Measurements from ENCODE around the gene ZNF773. TPM values are rescaled to one million over a fixed set of nuclear protein-coding genes. Genes with fewer than 3 reads are reported as not detected.
A peak's percentile ranks its signal among the peaks of the same experiment; 100 is the strongest.

The ZNF773 gene
- total and polyA plus RNA-seq, 12 donors, result 2.4 to 6.4 (median 4.5) TPM

DNA sequence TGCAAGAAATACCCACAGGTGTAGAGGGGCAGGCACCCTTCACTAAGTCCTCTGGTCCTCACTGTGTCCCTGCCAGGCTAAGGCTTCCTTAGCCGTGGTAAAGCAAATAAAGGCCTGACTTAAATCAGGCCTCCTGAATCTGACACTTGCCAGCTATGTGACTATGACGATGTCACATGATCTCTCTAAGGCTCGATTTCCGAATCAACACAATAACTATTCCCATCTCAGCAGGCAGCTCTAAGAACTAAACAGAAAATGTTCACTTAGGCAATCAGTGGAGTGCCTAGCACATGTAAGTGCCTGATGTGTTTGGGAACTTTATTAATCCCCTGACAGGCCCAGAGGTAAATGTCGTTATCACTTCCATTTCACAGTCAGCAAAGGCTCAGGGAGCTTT lies 57.9 kb downstream of the ZNF773 start:
- TF ChIP-seq, protein P1, sequence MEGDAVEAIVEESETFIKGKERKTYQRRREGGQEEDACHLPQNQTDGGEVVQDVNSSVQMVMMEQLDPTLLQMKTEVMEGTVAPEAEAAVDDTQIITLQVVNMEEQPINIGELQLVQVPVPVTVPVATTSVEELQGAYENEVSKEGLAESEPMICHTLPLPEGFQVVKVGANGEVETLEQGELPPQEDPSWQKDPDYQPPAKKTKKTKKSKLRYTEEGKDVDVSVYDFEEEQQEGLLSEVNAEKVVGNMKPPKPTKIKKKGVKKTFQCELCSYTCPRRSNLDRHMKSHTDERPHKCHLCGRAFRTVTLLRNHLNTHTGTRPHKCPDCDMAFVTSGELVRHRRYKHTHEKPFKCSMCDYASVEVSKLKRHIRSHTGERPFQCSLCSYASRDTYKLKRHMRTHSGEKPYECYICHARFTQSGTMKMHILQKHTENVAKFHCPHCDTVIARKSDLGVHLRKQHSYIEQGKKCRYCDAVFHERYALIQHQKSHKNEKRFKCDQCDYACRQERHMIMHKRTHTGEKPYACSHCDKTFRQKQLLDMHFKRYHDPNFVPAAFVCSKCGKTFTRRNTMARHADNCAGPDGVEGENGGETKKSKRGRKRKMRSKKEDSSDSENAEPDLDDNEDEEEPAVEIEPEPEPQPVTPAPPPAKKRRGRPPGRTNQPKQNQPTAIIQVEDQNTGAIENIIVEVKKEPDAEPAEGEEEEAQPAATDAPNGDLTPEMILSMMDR (IDR thresholded peaks at IDR 0.05), result no peak
- no peak for DNase-seq
- no peaks in the 10 kb centered on the region for H3K27me3 ChIP-seq
- H3K9me3 ChIP-seq, result peaks cover 0 to 63% (median 1%) of the 10 kb centered on the region in 11 donors
- H3K4me1 ChIP-seq, result peaks cover 3 to 31% (median 21%) of the 10 kb centered on the region in 9 donors
- intact Hi-C loops (cut with DNase I), result no loop called here
- 53 to 56% methylated on average over 5 of the region's 5 CpGs for WGBS, 2 donors
- no peak for ATAC-seq
- peak overlapping the region in 3 of 10 donors; percentile 18 to 88 (median 30) for H3K27ac ChIP-seq
- peaks cover 0 to 43% (median 38%) of the 10 kb centered on the region in 9 donors for H3K36me3 ChIP-seq
- H3K4me3 ChIP-seq, result peak overlapping the region in 1 of 10 donors; percentile 100

Other genes with a start within 250 kb of the ZNF773 start
- 10 to 100 TPM; 22.9 to 50.3 (median 41.1) TPM for gene ZNF460, start 219.5 kb upstream of the ZNF773 start, total RNA-seq
- 1 to 10 TPM in 1 of 2 donors, under 1 TPM in 1; 0.42 to 4.7 TPM for gene ZNF460, start 219.5 kb upstream of the ZNF773 start, polyA plus RNA-seq
- 1 to 10 TPM; 5.5 to 9.2 (median 7.0) TPM for gene ZNF543, start 179.5 kb upstream of the ZNF773 start, total RNA-seq
- gene ZNF543, start 179.5 kb upstream of the ZNF773 start, polyA plus RNA-seq, result 1 to 10 TPM in 1 of 2 donors, under 1 TPM in 1; 0.86 to 2.1 TPM
- gene ZNF304, start 148.7 kb upstream of the ZNF773 start, total RNA-seq, result 10 to 100 TPM in 8 of 10 donors, 1 to 10 TPM in 2; 8.0 to 15.7 (median 11.4) TPM
- 1 to 10 TPM; 3.4 to 3.7 TPM for gene ZNF304, start 148.7 kb upstream of the ZNF773 start, polyA plus RNA-seq
- gene TRAPPC2B, start 136.4 kb upstream of the ZNF773 start, total RNA-seq, result 10 to 100 TPM in 7 of 10 donors, 1 to 10 TPM in 3; 8.1 to 18.8 (median 11.4) TPM
- gene TRAPPC2B, start 136.4 kb upstream of the ZNF773 start, polyA plus RNA-seq, result 10 to 100 TPM; 31.8 to 37.5 TPM
- 1 to 10 TPM; 2.0 to 4.2 (median 2.8) TPM for gene ZNF547, start 136.4 kb upstream of the ZNF773 start, total RNA-seq
- gene ZNF547, start 136.4 kb upstream of the ZNF773 start, polyA plus RNA-seq, result 1 to 10 TPM; 1.4 to 4.2 TPM
- gene ZNF548, start 110.1 kb upstream of the ZNF773 start, total RNA-seq, result 10 to 100 TPM; 12.7 to 18.8 (median 14.2) TPM
- gene ZNF548, start 110.1 kb upstream of the ZNF773 start, polyA plus RNA-seq, result 1 to 10 TPM; 5.3 to 7.8 TPM
- gene ZNF17, start 88.8 kb upstream of the ZNF773 start, total RNA-seq, result 10 to 100 TPM in 5 of 10 donors, 1 to 10 TPM in 5; 7.7 to 11.6 (median 10.0) TPM
- 1 to 10 TPM; 3.4 to 4.2 TPM for gene ZNF17, start 88.8 kb upstream of the ZNF773 start, polyA plus RNA-seq
- 1 to 10 TPM; 1.7 to 7.7 (median 2.4) TPM for gene ZNF749, start 64.6 kb upstream of the ZNF773 start, total RNA-seq
- gene ZNF749, start 64.6 kb upstream of the ZNF773 start, polyA plus RNA-seq, result 10 to 100 TPM in 1 of 2 donors, 1 to 10 TPM in 1; 2.9 to 12.8 TPM
- gene VN1R1, start 42.8 kb upstream of the ZNF773 start, total RNA-seq, result 1 to 10 TPM; 1.9 to 6.5 (median 4.5) TPM
- gene VN1R1, start 42.8 kb upstream of the ZNF773 start, polyA plus RNA-seq, result 1 to 10 TPM in 1 of 2 donors, under 1 TPM in 1; 0.88 to 1.8 TPM
- gene ZNF772, start 22.4 kb upstream of the ZNF773 start, total RNA-seq, result 10 to 100 TPM; 18.6 to 27.4 (median 23.2) TPM
- 1 to 10 TPM; 2.4 to 2.7 TPM for gene ZNF772, start 22.4 kb upstream of the ZNF773 start, polyA plus RNA-seq
- gene ZNF419, start 12.2 kb upstream of the ZNF773 start, total RNA-seq, result 1 to 10 TPM; 5.4 to 9.1 (median 7.8) TPM
- 1 to 10 TPM; 5.0 to 9.2 TPM for gene ZNF419, start 12.2 kb upstream of the ZNF773 start, polyA plus RNA-seq
- gene ZNF549, start 27.4 kb downstream of the ZNF773 start, total RNA-seq, result 1 to 10 TPM; 3.0 to 5.1 (median 3.8) TPM
- gene ZNF549, start 27.4 kb downstream of the ZNF773 start, polyA plus RNA-seq, result 1 to 10 TPM; 2.1 to 2.9 TPM
- 1 to 10 TPM; 4.6 to 9.7 (median 7.5) TPM for gene ZNF550, start 59.9 kb downstream of the ZNF773 start, total RNA-seq
- 1 to 10 TPM; 3.3 to 6.7 TPM for gene ZNF550, start 59.9 kb downstream of the ZNF773 start, polyA plus RNA-seq
- 1 to 10 TPM; 2.9 to 6.5 (median 4.6) TPM for gene ZNF416, start 79.0 kb downstream of the ZNF773 start, total RNA-seq
- 1 to 10 TPM; 1.7 to 3.0 TPM for gene ZNF416, start 79.0 kb downstream of the ZNF773 start, polyA plus RNA-seq
- gene ZIK1, start 84.2 kb downstream of the ZNF773 start, total RNA-seq, result 1 to 10 TPM; 2.7 to 5.4 (median 4.5) TPM
- 1 to 10 TPM; 1.2 to 3.7 TPM for gene ZIK1, start 84.2 kb downstream of the ZNF773 start, polyA plus RNA-seq
- gene ZNF530, start 99.9 kb downstream of the ZNF773 start, total RNA-seq, result 1 to 10 TPM; 3.2 to 5.6 (median 4.4) TPM
- 1 to 10 TPM; 4.7 to 5.8 TPM for gene ZNF530, start 99.9 kb downstream of the ZNF773 start, polyA plus RNA-seq
- 10 to 100 TPM in 8 of 10 donors, 1 to 10 TPM in 2; 9.5 to 18.0 (median 12.7) TPM for gene ZNF134, start 114.3 kb downstream of the ZNF773 start, total RNA-seq
- 1 to 10 TPM; 5.4 to 6.2 TPM for gene ZNF134, start 114.3 kb downstream of the ZNF773 start, polyA plus RNA-seq
- 10 to 100 TPM in 6 of 10 donors, 1 to 10 TPM in 4; 9.2 to 14.1 (median 10.4) TPM for gene ZNF211, start 133.2 kb downstream of the ZNF773 start, total RNA-seq
- 10 to 100 TPM in 1 of 2 donors, 1 to 10 TPM in 1; 5.7 to 26.6 TPM for gene ZNF211, start 133.2 kb downstream of the ZNF773 start, polyA plus RNA-seq
- gene ZSCAN4, start 169.0 kb downstream of the ZNF773 start, total RNA-seq, result under 1 TPM in 5 of 10 donors, not detected in 5; 0.10 to 0.57 (median 0.19) TPM
- under 1 TPM; 0.03 to 0.29 TPM for gene ZSCAN4, start 169.0 kb downstream of the ZNF773 start, polyA plus RNA-seq
- 1 to 10 TPM; 3.3 to 5.5 (median 4.1) TPM for gene ZNF551, start 182.0 kb downstream of the ZNF773 start, total RNA-seq
- gene ZNF551, start 182.0 kb downstream of the ZNF773 start, polyA plus RNA-seq, result 1 to 10 TPM; 1.8 to 1.9 TPM
- gene ZNF154, start 209.3 kb downstream of the ZNF773 start, total RNA-seq, result 1 to 10 TPM; 2.8 to 5.7 (median 4.4) TPM
- gene ZNF154, start 209.3 kb downstream of the ZNF773 start, polyA plus RNA-seq, result 1 to 10 TPM; 1.2 to 6.4 TPM
- 10 to 100 TPM in 1 of 10 donors, 1 to 10 TPM in 9; 5.8 to 10.4 (median 7.7) TPM for gene ZNF671, start 227.7 kb downstream of the ZNF773 start, total RNA-seq
- gene ZNF671, start 227.7 kb downstream of the ZNF773 start, polyA plus RNA-seq, result 1 to 10 TPM; 3.9 to 6.8 TPM
- 10 to 100 TPM in 9 of 10 donors, 1 to 10 TPM in 1; 9.5 to 18.0 (median 13.4) TPM for gene ZNF776, start 246.9 kb downstream of the ZNF773 start, total RNA-seq
- 1 to 10 TPM; 4.1 to 6.5 TPM for gene ZNF776, start 246.9 kb downstream of the ZNF773 start, polyA plus RNA-seq